Adrenal gland (tissue), 12 donors: ENCODE results near the gene TOR2A. TPM values are rescaled to one million over a fixed set of nuclear protein-coding genes. Genes with fewer than 3 reads are reported as not detected.
A peak's percentile ranks its signal among the peaks of the same experiment; 100 is the strongest.

Source experiments
- DNase-seq, 7 donors: peaks; one replicate each; pipeline ENCODE4 v3.0.0-alpha.2; 2019 to 2020
- H3K27ac ChIP-seq, 5 donors: fragments of 200-600 bp; sonication (generic) in 4 of 5; 1 replicate in 3 of 5; 2 replicates in 2 of 5; pipeline versions ENCODE4 v1.5.1 to v1.8.0; 2016 to 2020; ENCODE audit warnings: mild to moderate bottlenecking in 1 of 5
- H3K27me3 ChIP-seq: fragments of 200-600 bp; 2 replicates; pipeline ENCODE4 v1.8.0; 2021
- H3K36me3 ChIP-seq, 2 donors: fragments of 200-600 bp; replicated peaks in 1 of 2; 1 replicate in 1 of 2; 2 replicates in 1 of 2; pipeline versions ENCODE4 v1.5.1 to v1.8.0; 2018 to 2022
- H3K4me1 ChIP-seq, 2 donors: fragments of 200-600 bp; replicated peaks in 1 of 2; 1 replicate in 1 of 2; 2 replicates in 1 of 2; pipeline versions ENCODE4 v1.5.1 to v1.8.0; 2018 to 2021
- H3K4me3 ChIP-seq, 4 donors: fragments of 200-600 bp; sonication (generic) in 3 of 4; one replicate each; pipeline ENCODE4 v1.5.1; 2016 to 2018
- H3K9me3 ChIP-seq, 3 donors: fragments of 200-600 bp; sonication (generic) in 1 of 3; replicated peaks in 1 of 3; 1 replicate in 2 of 3; 2 replicates in 1 of 3; pipeline versions ENCODE4 v1.5.1 to v1.8.0; 2016 to 2021
- CTCF ChIP-seq, 6 experiments: fragments of 450-650 bp in 4 of 6; fragments of 200-600 bp in 2 of 6; sonication (generic) in 1 of 6; IDR thresholded peaks; 1 replicate in 5 of 6; 2 replicates in 1 of 6; pipeline versions ENCODE4 v1.5.1 to v1.8.0; 2016 to 2021; ENCODE audit warnings: antibody characterized with exemption in 6 of 6, mild to moderate bottlenecking in 2 of 6, moderate library complexity in 1 of 6
- POLR2A ChIP-seq, 2 donors: fragments of 450-650 bp; IDR thresholded peaks; one replicate each; pipeline ENCODE4 v1.6.1; 2017; ENCODE audit warnings: antibody characterized with exemption in 2 of 2, mild to moderate bottlenecking in 2 of 2, moderate library complexity in 1 of 2
- WGBS, 4 donors: extraction: QIAGEN DNeasy Blood & Tissue Kit in 2 of 4; methylation state at CpG; one replicate each; pipeline versions ENCODE4 v1.1.5 to v1.1.7; 2013 to 2017; 5-methylcytosine and 5-hydroxymethylcytosine counted together
- intact Hi-C, 2 donors: fragments of 100-400 bp; cut with DNase I; formaldehyde crosslinking; loops; one replicate each; pipeline versions ENCODE4 v1.14.1 to v1.15.0; 2022 to 2023
- polyA plus RNA-seq, 3 donors: library from polyadenylated mRNA; stranded (reverse); fragments of 200-250 nt in 2 of 3; fragments of 350-450 nt in 1 of 3; fragmentation: Illumina TruSeq in 1 of 3; extraction: RNeasy Lipid Tissue Mini Kit (QIAGEN cat#74804) in 1 of 3; gene quantifications; one replicate each; pipeline ENCODE4 v1.2.3, GENCODE V29; 2013 to 2014
- total RNA-seq, 9 donors: library from RNA; depleted of rRNA in 4 of 9; stranded (reverse); fragments of >200 nt in 4 of 9; fragments of 120-200 nt in 1 of 9; fragmentation: NEBNext Ultra II Directional in 1 of 9; extraction: Animal tissue kit (Norgen Biotek cat#: 25700) in 1 of 9; gene quantifications; one replicate each; pipeline versions ENCODE4 v1.1.0 to v1.2.4, GENCODE V29; 2013 to 2023
- donor health status: healthy with polysubstance abuse.
- donor health status: Bipolar disorder and iron deficiency.
- donor health status: DM: yes; HTN: yes; CAD: no.
- donor health status: DM: no; HTN: no; CAD: no.
- donor health status: DM: no; HTN: no; CAD: no.
- donor health status: DM: yes; HTN: yes; CAD: no.

Gene TOR2A
- total and polyA plus RNA-seq, 12 donors, result 4.3 to 30.6 (median 16.3) TPM

GRCh38 chr9:127767909-127768331, 32.8 kb upstream of the TOR2A start:
- Histone ChIP-seq H3K27ac (peak overlapping the region in 2 of 5 donors; percentile 41 to 67), H3K4me1 (peaks cover 5 to 19% of the 10 kb centered on the region in 2 donors)

GRCh38 chr9:127767410-127767809, 32.3 kb upstream of the TOR2A start:
- intact Hi-C loops, result no loop called here
- TF ChIP-seq CTCF (IDR thresholded peaks at IDR 0.05) (no peak), POLR2A (IDR thresholded peaks at IDR 0.05) (no peak)
- WGBS, 4 donors, result 34 to 65% (median 50%) methylated on average over 2 to 3 of the region's 3 CpGs
- peaks cover 5 to 21% of the 10 kb centered on the region in 2 donors for H3K4me1 ChIP-seq
- no peaks in the 10 kb centered on the region for H3K36me3 ChIP-seq
- peak overlapping the region in 2 of 5 donors; percentile 41 to 67 for H3K27ac ChIP-seq
- H3K27me3 ChIP-seq, result no peaks in the 10 kb centered on the region
- H3K4me3 ChIP-seq, result no peak overlapping the region
- DNase-seq, result no peak
- no peaks in the 10 kb centered on the region for H3K9me3 ChIP-seq

More at GRCh38 chr9:127767909-127768331, 32.8 kb upstream of the TOR2A start:
- TF ChIP-seq POLR2A (IDR thresholded peaks at IDR 0.05) (no peak), CTCF (IDR thresholded peaks at IDR 0.05) (no peak)
- DNase-seq, result no peak
- intact Hi-C loops, result no loop called here
- H3K27me3 ChIP-seq, result no peaks in the 10 kb centered on the region
- WGBS, 4 donors, result 32 to 52% (median 40%) methylated on average over 4 to 13 of the region's 13 CpGs
- H3K4me3 ChIP-seq, result no peak overlapping the region
- H3K36me3 ChIP-seq, result no peaks in the 10 kb centered on the region
- H3K9me3 ChIP-seq, result no peaks in the 10 kb centered on the region

- peaks cover 0 to 18% of the 10 kb centered on the region in 2 donors for H3K4me1 ChIP-seq
- 73 to 83% (median 78%) methylated on average over 1 of the region's 1 CpG for WGBS, 4 donors
- H3K27me3 ChIP-seq, result no peaks in the 10 kb centered on the region
- intact Hi-C loops, result no loop called here
- no peak for DNase-seq
- no peak overlapping the region for H3K27ac ChIP-seq
- H3K4me3 ChIP-seq, result no peak overlapping the region
- no peaks in the 10 kb centered on the region for H3K36me3 ChIP-seq
- no peaks in the 10 kb centered on the region for H3K9me3 ChIP-seq
- TF ChIP-seq CTCF (IDR thresholded peaks at IDR 0.05) (no peak), POLR2A (IDR thresholded peaks at IDR 0.05) (no peak)
Measured at GRCh38 chr9:127765418-127765817, 30.3 kb upstream of the TOR2A start.

- DNase-seq, result peak; percentile 40 to 78 (median 60)
- Histone ChIP-seq H3K9me3 (no peaks in the 10 kb centered on the region), H3K27ac (peak overlapping the region in 1 of 5 donors; percentile 85), H3K4me1 (peaks cover 0 to 17% of the 10 kb centered on the region in 2 donors), H3K27me3 (peaks cover 4% of the 10 kb centered on the region), H3K36me3 (no peaks in the 10 kb centered on the region), H3K4me3 (no peak overlapping the region)
- TF ChIP-seq CTCF (IDR thresholded peaks at IDR 0.05) (peak in 5 of 6 experiments; percentile 20 to 57 (median 28)), POLR2A (IDR thresholded peaks at IDR 0.05) (no peak)
- WGBS, 4 donors, result 42 to 57% (median 54%) methylated on average over 7 of the region's 7 CpGs; no CpG with 5 or more reads in 1 of the 4 donors
- intact Hi-C loops, result no loop called here
Measured at GRCh38 chr9:127763918-127764384, 28.9 kb upstream of the TOR2A start.
